ENCODE data around the gene PPP1R9B. TPM values are rescaled to one million over a fixed set of nuclear protein-coding genes. Genes with fewer than 3 reads are reported as not detected.
A peak's percentile ranks its signal among the peaks of the same experiment; 100 is the strongest.

Gene PPP1R9B
- total and polyA plus RNA-seq, 3 experiments from 2014 or later = 1.7 to 89.0 (median 86.9) TPM

- Histone ChIP-seq H3K9me3 (ENCODE audit: low read length) (no peaks in the 10 kb centered on the region), H3K4me1 (ENCODE audit: insufficient read depth, low read length) (peaks cover 68% of the 10 kb centered on the region), H3K36me3 (ENCODE audit: insufficient read depth, low read length) (peaks cover 15% of the 10 kb centered on the region), H3K4me3 (ENCODE audit: low read length) (peak overlapping the region; percentile 83), H3K27ac (ENCODE audit: low read depth, low read length) (peak overlapping the region; percentile 68), H3K27me3 (ENCODE audit: insufficient read depth, low read length, poor library complexity, severe bottlenecking) (no peaks in the 10 kb centered on the region)
- DNase-seq = peak; percentile 54 to 78 (median 64)
- Mint-ChIP-seq H3K27me3 (peaks cover 0 to 3% of the 10 kb centered on the region in 2 donors), H3K36me3 (peaks cover 0 to 37% (median 7%) of the 10 kb centered on the region in 3 donors), H3K4me3 (peak overlapping the region; percentile 90 to 100 (median 96)), H3K9me3 (no peaks in the 10 kb centered on the region), H3K4me1 (peaks cover 40 to 69% (median 57%) of the 10 kb centered on the region in 3 donors), H3K27ac (peak overlapping the region; percentile 48 to 96 (median 92))
- ChIA-PET CTCF (interaction anchor here (1.0 to 3.3 kb wide), 6 partner anchors 9 to 54 kb away, joined by 3 to 28 read pairs (median 6); no protein-coding TSS in a partner anchor), POLR2A (interaction anchor here (1.1 to 1.9 kb wide), 3 partner anchors 8 to 13 kb away, joined by 3 to 8 read pairs (median 5); no protein-coding TSS in a partner anchor)
Observed at GRCh38 chr17:50148226-50149090, 2.0 kb downstream of the PPP1R9B start.

GRCh38 chr17:50147841-50148225, 2.6 kb downstream of the PPP1R9B start:
- peaks cover 68% of the 10 kb centered on the region for H3K4me1 ChIP-seq (ENCODE audit: insufficient read depth, low read length)
- POLR2A ChIA-PET = interaction anchor here (1.1 to 1.7 kb wide), 2 partner anchors 9 to 13 kb away, joined by 3 to 8 read pairs; no protein-coding TSS in a partner anchor
- no peaks in the 10 kb centered on the region for H3K27me3 ChIP-seq (ENCODE audit: insufficient read depth, low read length, poor library complexity, severe bottlenecking)
- DNase-seq = no peak
- Mint-ChIP-seq H3K4me3 (peak overlapping the region; percentile 90 to 100 (median 96)), H3K27ac (peak overlapping the region; percentile 47 to 97 (median 94)), H3K9me3 (no peaks in the 10 kb centered on the region), H3K36me3 (peaks cover 1 to 43% (median 11%) of the 10 kb centered on the region in 3 donors), H3K4me1 (peaks cover 47 to 76% (median 62%) of the 10 kb centered on the region in 3 donors), H3K27me3 (peaks cover 0 to 3% of the 10 kb centered on the region in 2 donors)
- CTCF ChIA-PET = interaction anchor here (1.0 to 3.3 kb wide), 6 partner anchors 9 to 53 kb away, joined by 3 to 28 read pairs (median 6); no protein-coding TSS in a partner anchor
- H3K9me3 ChIP-seq (ENCODE audit: low read length) = no peaks in the 10 kb centered on the region
- peaks cover 15% of the 10 kb centered on the region for H3K36me3 ChIP-seq (ENCODE audit: insufficient read depth, low read length)
- H3K27ac ChIP-seq (ENCODE audit: low read depth, low read length) = peak overlapping the region; percentile 68
- peak overlapping the region; percentile 83 for H3K4me3 ChIP-seq (ENCODE audit: low read length)

GRCh38 chr17:50146927-50147665, 3.4 kb downstream of the PPP1R9B start:
- CTCF ChIA-PET = interaction anchor here (0.7 to 3.3 kb wide), 8 partner anchors 8 to 1549 kb away, joined by 3 to 28 read pairs (median 4); no protein-coding TSS in a partner anchor
- Histone ChIP-seq H3K36me3 (ENCODE audit: insufficient read depth, low read length) (peaks cover 15% of the 10 kb centered on the region), H3K27ac (ENCODE audit: low read depth, low read length) (peak overlapping the region; percentile 68), H3K27me3 (ENCODE audit: insufficient read depth, low read length, poor library complexity, severe bottlenecking) (no peaks in the 10 kb centered on the region), H3K9me3 (ENCODE audit: low read length) (no peaks in the 10 kb centered on the region), H3K4me1 (ENCODE audit: insufficient read depth, low read length) (peaks cover 68% of the 10 kb centered on the region), H3K4me3 (ENCODE audit: low read length) (peak overlapping the region; percentile 83)
- DNase-seq = no peak
- Mint-ChIP-seq H3K27me3 (peaks cover 0 to 3% of the 10 kb centered on the region in 2 donors), H3K4me3 (peak overlapping the region; percentile 90 to 100 (median 96)), H3K27ac (peak overlapping the region; percentile 90 to 99 (median 96)), H3K36me3 (peaks cover 5 to 50% (median 14%) of the 10 kb centered on the region in 3 donors), H3K4me1 (peaks cover 49 to 76% (median 65%) of the 10 kb centered on the region in 3 donors), H3K9me3 (no peaks in the 10 kb centered on the region)
- POLR2A ChIA-PET = interaction anchor here (1.7 kb wide), 1 partner anchor 14 kb away, joined by 8 read pairs; no protein-coding TSS in a partner anchor

- Mint-ChIP-seq H3K27me3 (peaks cover 0 to 3% of the 10 kb centered on the region in 2 donors), H3K36me3 (peaks cover 5 to 58% (median 14%) of the 10 kb centered on the region in 3 donors), H3K9me3 (no peaks in the 10 kb centered on the region), H3K4me3 (peak overlapping the region; percentile 90 to 100 (median 96)), H3K4me1 (peaks cover 54 to 76% (median 66%) of the 10 kb centered on the region in 3 donors), H3K27ac (peak overlapping the region; percentile 90 to 99 (median 96))
- Histone ChIP-seq H3K4me3 (ENCODE audit: low read length) (peak overlapping the region; percentile 83), H3K36me3 (ENCODE audit: insufficient read depth, low read length) (peaks cover 15% of the 10 kb centered on the region), H3K27me3 (ENCODE audit: insufficient read depth, low read length, poor library complexity, severe bottlenecking) (no peaks in the 10 kb centered on the region), H3K4me1 (ENCODE audit: insufficient read depth, low read length) (peaks cover 71% of the 10 kb centered on the region), H3K9me3 (ENCODE audit: low read length) (no peaks in the 10 kb centered on the region), H3K27ac (ENCODE audit: low read depth, low read length) (peak overlapping the region; percentile 68)
- no peak for DNase-seq
- ChIA-PET POLR2A (interaction anchor here (1.2 kb wide), 1 partner anchor 14 kb away, joined by 6 read pairs; no protein-coding TSS in a partner anchor), CTCF (interaction anchor here (1.1 to 3.3 kb wide), 4 partner anchors 10 to 31 kb away, joined by 3 to 28 read pairs (median 6); no protein-coding TSS in a partner anchor)
Observed at GRCh38 chr17:50146230-50146926, 4.1 kb downstream of the PPP1R9B start.

- Histone ChIP-seq H3K36me3 (ENCODE audit: insufficient read depth, low read length) (peaks cover 15% of the 10 kb centered on the region), H3K4me3 (ENCODE audit: low read length) (no peak overlapping the region), H3K4me1 (ENCODE audit: insufficient read depth, low read length) (peaks cover 74% of the 10 kb centered on the region), H3K27me3 (ENCODE audit: insufficient read depth, low read length, poor library complexity, severe bottlenecking) (no peaks in the 10 kb centered on the region), H3K27ac (ENCODE audit: low read depth, low read length) (no peak overlapping the region), H3K9me3 (ENCODE audit: low read length) (no peaks in the 10 kb centered on the region)
- Mint-ChIP-seq H3K36me3 (peaks cover 5 to 62% (median 16%) of the 10 kb centered on the region in 3 donors), H3K4me3 (peak overlapping the region; percentile 14 to 100 (median 93)), H3K27me3 (peaks cover 0 to 3% of the 10 kb centered on the region in 2 donors), H3K9me3 (no peaks in the 10 kb centered on the region), H3K27ac (peak overlapping the region; percentile 57 to 97 (median 88)), H3K4me1 (peaks cover 61 to 79% (median 73%) of the 10 kb centered on the region in 3 donors)
- CTCF ChIA-PET = interaction anchor here (0.8 to 3.3 kb wide), 10 partner anchors 9 to 30 kb away, joined by 3 to 28 read pairs (median 4); no protein-coding TSS in a partner anchor
- POLR2A ChIA-PET = interaction anchor here (1.2 kb wide), 1 partner anchor 15 kb away, joined by 6 read pairs; no protein-coding TSS in a partner anchor
- DNase-seq = no peak
Observed at GRCh38 chr17:50145532-50146229, 4.8 kb downstream of the PPP1R9B start.

- peaks cover 15% of the 10 kb centered on the region for H3K36me3 ChIP-seq (ENCODE audit: insufficient read depth, low read length)
- H3K27ac ChIP-seq (ENCODE audit: low read depth, low read length) = no peak overlapping the region
- CTCF ChIA-PET = interaction anchor here (0.8 to 1.5 kb wide), 6 partner anchors 12 to 27 kb away, joined by 3 to 7 read pairs (median 4); no protein-coding TSS in a partner anchor
- Mint-ChIP-seq H3K36me3 (peaks cover 5 to 69% (median 17%) of the 10 kb centered on the region in 3 donors), H3K27me3 (peaks cover 0 to 3% of the 10 kb centered on the region in 2 donors), H3K4me1 (peaks cover 68 to 86% (median 80%) of the 10 kb centered on the region in 3 donors), H3K9me3 (no peaks in the 10 kb centered on the region), H3K27ac (peak overlapping the region; percentile 59 to 95 (median 82)), H3K4me3 (peak overlapping the region; percentile 37 to 86 (median 61))
- H3K27me3 ChIP-seq (ENCODE audit: insufficient read depth, low read length, poor library complexity, severe bottlenecking) = no peaks in the 10 kb centered on the region
- POLR2A ChIA-PET = interaction anchor here (1.2 kb wide), 1 partner anchor 16 kb away, joined by 6 read pairs; no protein-coding TSS in a partner anchor
- peak in 1 of 5 donors; percentile 39 for DNase-seq
- no peak overlapping the region for H3K4me3 ChIP-seq (ENCODE audit: low read length)
- peaks cover 81% of the 10 kb centered on the region for H3K4me1 ChIP-seq (ENCODE audit: insufficient read depth, low read length)
- no peaks in the 10 kb centered on the region for H3K9me3 ChIP-seq (ENCODE audit: low read length)
Observed at GRCh38 chr17:50144845-50145531, 5.5 kb downstream of the PPP1R9B start.
